HepG2 (cell line): ENCODE measurements around the gene SAMM50. TPM values are rescaled to one million over a fixed set of nuclear protein-coding genes. Genes with fewer than 3 reads are reported as not detected.

Experiments
- BORCS8-MEF2B ChIP-seq: sonication (generic); formaldehyde crosslinking; IDR thresholded peaks from 2 replicates; pipeline ENCODE4 v1.8.0; 2022; ENCODE audit warnings: mild to moderate bottlenecking, missing genetic modification reagents
- CCAR2 ChIP-seq: fragments of 200-400 bp; formaldehyde crosslinking; optimal IDR thresholded peaks from 2 replicates; pipeline ENCODE3; 2018; ENCODE audit warnings: low read depth, mild to moderate bottlenecking, low read length, moderate library complexity
- FOSL2 ChIP-seq: sonication (generic); formaldehyde crosslinking; IDR thresholded peaks from 2 replicates; pipeline ENCODE4 v1.4.0; 2020; ENCODE audit warnings: missing genetic modification reagents
- GZF1 ChIP-seq: sonication (generic); formaldehyde crosslinking; IDR thresholded peaks from 2 replicates; pipeline ENCODE4 v1.5.1; 2020; ENCODE audit warnings: mild to moderate bottlenecking, missing genetic modification reagents
- HCFC1 ChIP-seq: fragments of 150-350 bp; IDR thresholded peaks from 2 replicates; pipeline ENCODE4 v1.6.1; 2014; ENCODE audit warnings: low read depth, low read length
- HIVEP1 ChIP-seq: sonication (generic); formaldehyde crosslinking; IDR thresholded peaks from 2 replicates; pipeline ENCODE4 v1.4.0; 2020; ENCODE audit warnings: mild to moderate bottlenecking, missing genetic modification reagents
- KDM2A ChIP-seq: sonication (generic); formaldehyde crosslinking; IDR thresholded peaks from 2 replicates; pipeline ENCODE4 v1.4.0; 2020; ENCODE audit warnings: low read depth, missing genetic modification reagents, borderline replicate concordance
- MLLT10 ChIP-seq: sonication (generic); formaldehyde crosslinking; IDR thresholded peaks from 2 replicates; pipeline ENCODE4 v1.4.0; 2020; ENCODE audit warnings: missing genetic modification reagents
- PCBP2 ChIP-seq: fragments of 200-400 bp; formaldehyde crosslinking; optimal IDR thresholded peaks from 2 replicates; pipeline ENCODE3; 2018; ENCODE audit warnings: low read length, low read depth; ENCODE audit not compliant: poor library complexity, severe bottlenecking
- SP140L ChIP-seq: sonication (generic); formaldehyde crosslinking; IDR thresholded peaks from 2 replicates; pipeline ENCODE4 v1.4.0; 2020; ENCODE audit warnings: missing genetic modification reagents, borderline replicate concordance
- TOE1 ChIP-seq: sonication (generic); formaldehyde crosslinking; IDR thresholded peaks from 2 replicates; pipeline ENCODE4 v1.4.0; 2020; ENCODE audit warnings: mild to moderate bottlenecking, missing genetic modification reagents
- ZBED4 ChIP-seq: sonication (generic); formaldehyde crosslinking; IDR thresholded peaks from 2 replicates; pipeline ENCODE4 v1.4.0; 2020; ENCODE audit warnings: missing genetic modification reagents, borderline replicate concordance
- ZFP41 ChIP-seq: sonication (generic); formaldehyde crosslinking; IDR thresholded peaks from 2 replicates; pipeline ENCODE4 v1.4.0; 2020; ENCODE audit warnings: mild to moderate bottlenecking, missing genetic modification reagents, borderline replicate concordance
- ZMYM3 ChIP-seq: sonication (generic); formaldehyde crosslinking; IDR thresholded peaks from 2 replicates; pipeline ENCODE4 v1.5.1; 2020; ENCODE audit warnings: mild to moderate bottlenecking, missing genetic modification reagents
- ZNF17 ChIP-seq: sonication (generic); formaldehyde crosslinking; IDR thresholded peaks from 2 replicates; pipeline ENCODE4 v1.5.0; 2020; ENCODE audit warnings: mild to moderate bottlenecking, missing genetic modification reagents
- ZNF18 ChIP-seq: sonication (generic); formaldehyde crosslinking; IDR thresholded peaks from 2 replicates; pipeline ENCODE4 v1.8.0; 2022; ENCODE audit warnings: mild to moderate bottlenecking, missing genetic modification reagents; ENCODE audit not compliant: insufficient replicate concordance
- ZNF180 ChIP-seq: sonication (generic); formaldehyde crosslinking; IDR thresholded peaks from 2 replicates; pipeline ENCODE4 v1.4.0; 2020; ENCODE audit warnings: low read depth, missing genetic modification reagents, borderline replicate concordance
- ZNF224 ChIP-seq: sonication (generic); formaldehyde crosslinking; IDR thresholded peaks from 2 replicates; pipeline ENCODE4 v1.5.0; 2020; ENCODE audit warnings: mild to moderate bottlenecking, missing genetic modification reagents
- ZNF7 ChIP-seq: IDR thresholded peaks from 2 replicates; pipeline ENCODE4 v1.6.1; 2016; ENCODE audit warnings: missing biosample characterization, missing genetic modification reagents
- polyA plus RNA-seq, 8 experiments: library from polyadenylated mRNA; depleted of rRNA in 3 of 8; stranded (reverse) in 7 of 8; unstranded in 1 of 8; fragments of >200 nt; fragmentation: Illumina TruSeq in 4 of 8; extraction: Trizol in 4 of 8; gene quantifications; 2 replicates each; pipeline versions ENCODE4 v1.2.1 to v1.2.3, GENCODE V29; 2011 to 2016; ENCODE audit warnings: low read depth in 4 of 8, missing spikeins in 1 of 8, mixed read lengths in 1 of 8; ENCODE audit not compliant: insufficient read depth in 1 of 8
- total RNA-seq, 5 experiments: library from RNA; depleted of rRNA; stranded (reverse); fragments of >200 nt; fragmentation: Illumina TruSeq; extraction: Trizol; gene quantifications; 2 replicates each; pipeline ENCODE4 v1.2.3, GENCODE V29; 2016; ENCODE audit warnings: low read depth in 1 of 5
- TF ChIP-seq, protein P1 (sequence below): sonication (generic); formaldehyde crosslinking; conservative IDR thresholded peaks from 2 replicates; pipeline ENCODE4 v1.4.0; 2020; ENCODE audit warnings: missing genetic modification reagents
- TF ChIP-seq, protein P2 (sequence below): IDR thresholded peaks from 2 replicates; pipeline ENCODE4 v1.6.1; 2018; ENCODE audit warnings: missing genetic modification reagents

The SAMM50 gene
- total and polyA plus RNA-seq, 2 of the 13 experiments (the other 11 are each of a cell fraction or from before 2014, with no cell fraction given) = 34.7 to 63.4 TPM

DNA sequence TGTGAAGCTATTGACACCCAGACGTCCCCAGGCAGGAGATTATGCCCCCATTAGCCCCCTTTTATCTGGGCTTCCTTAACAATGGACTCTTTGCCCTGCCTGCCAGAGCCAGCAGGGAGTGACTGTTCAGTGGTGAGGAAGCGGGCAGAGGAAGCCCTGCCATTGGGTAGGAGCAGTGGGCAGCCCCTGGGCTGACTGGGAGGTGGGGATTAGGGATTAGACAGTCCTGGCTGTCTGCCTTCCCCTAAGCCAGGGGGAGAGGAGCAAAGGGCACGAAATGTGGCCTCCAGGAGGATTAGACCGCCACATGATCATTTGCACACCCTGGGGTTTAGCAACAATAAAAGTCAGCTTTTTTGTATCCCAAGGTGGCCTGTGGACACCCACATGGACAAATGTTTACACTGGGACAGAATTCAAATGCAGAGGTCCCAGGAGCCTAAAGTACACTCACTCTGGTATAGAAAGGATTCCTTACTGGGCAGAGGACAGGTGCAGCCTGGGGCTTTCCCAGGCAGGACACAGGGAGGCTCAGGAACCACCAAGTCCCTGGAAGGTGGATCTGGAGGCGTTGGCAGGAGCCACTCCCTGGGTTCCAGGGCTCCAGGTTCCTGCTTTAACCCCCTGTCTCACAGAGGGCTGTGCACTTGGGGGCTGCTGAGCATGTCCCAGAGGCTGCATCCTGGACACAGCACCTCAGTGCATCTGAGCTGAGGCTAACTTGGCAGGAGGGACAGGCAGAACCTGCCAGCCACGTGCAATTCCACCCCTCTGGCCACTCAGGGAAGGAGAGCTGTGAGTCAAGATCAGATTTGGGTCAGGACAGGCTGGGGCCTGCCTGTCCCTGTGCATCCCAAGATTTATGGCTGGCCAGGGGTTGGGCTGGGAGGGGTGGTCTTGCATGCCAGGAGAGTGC is 29.6 kb upstream of the SAMM50 start (continued):
- TF ChIP-seq ZFP41 = no peak
- no peak for TF ChIP-seq HCFC1
- no peak for TF ChIP-seq PCBP2
- no peak for TF ChIP-seq TOE1 (CRISPR knock-in tag)
- peak; percentile 45 for TF ChIP-seq FOSL2 (CRISPR knock-in tag)
- TF ChIP-seq, protein P1, sequence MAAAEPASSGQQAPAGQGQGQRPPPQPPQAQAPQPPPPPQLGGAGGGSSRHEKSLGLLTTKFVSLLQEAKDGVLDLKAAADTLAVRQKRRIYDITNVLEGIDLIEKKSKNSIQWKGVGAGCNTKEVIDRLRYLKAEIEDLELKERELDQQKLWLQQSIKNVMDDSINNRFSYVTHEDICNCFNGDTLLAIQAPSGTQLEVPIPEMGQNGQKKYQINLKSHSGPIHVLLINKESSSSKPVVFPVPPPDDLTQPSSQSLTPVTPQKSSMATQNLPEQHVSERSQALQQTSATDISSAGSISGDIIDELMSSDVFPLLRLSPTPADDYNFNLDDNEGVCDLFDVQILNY (CRISPR knock-in tag) = no peak
- TF ChIP-seq ZNF7 (CRISPR knock-in tag) = peak; percentile 8; the same call in 1 of the 2 replicates
- TF ChIP-seq ZNF180 = no peak
- no peak for TF ChIP-seq MLLT10 (CRISPR knock-in tag)
- no peak; the same call in 1 of the 2 replicates for TF ChIP-seq KDM2A (CRISPR knock-in tag)
- no peak for TF ChIP-seq BORCS8-MEF2B (CRISPR knock-in tag)
- no peak for TF ChIP-seq SP140L
- TF ChIP-seq ZBED4 = peak; percentile 21; the same call in 1 of the 2 replicates
- no peak for TF ChIP-seq ZNF18 (CRISPR knock-in tag)
- TF ChIP-seq ZMYM3 (CRISPR knock-in tag) = no peak
- no peak for TF ChIP-seq GZF1 (CRISPR knock-in tag)
- peak; percentile 85; the same call in 1 of the 2 replicates for TF ChIP-seq HIVEP1
- no peak for TF ChIP-seq CCAR2
- no peak for TF ChIP-seq ZNF17
- TF ChIP-seq, protein P2, sequence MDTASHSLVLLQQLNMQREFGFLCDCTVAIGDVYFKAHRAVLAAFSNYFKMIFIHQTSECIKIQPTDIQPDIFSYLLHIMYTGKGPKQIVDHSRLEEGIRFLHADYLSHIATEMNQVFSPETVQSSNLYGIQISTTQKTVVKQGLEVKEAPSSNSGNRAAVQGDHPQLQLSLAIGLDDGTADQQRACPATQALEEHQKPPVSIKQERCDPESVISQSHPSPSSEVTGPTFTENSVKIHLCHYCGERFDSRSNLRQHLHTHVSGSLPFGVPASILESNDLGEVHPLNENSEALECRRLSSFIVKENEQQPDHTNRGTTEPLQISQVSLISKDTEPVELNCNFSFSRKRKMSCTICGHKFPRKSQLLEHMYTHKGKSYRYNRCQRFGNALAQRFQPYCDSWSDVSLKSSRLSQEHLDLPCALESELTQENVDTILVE (CRISPR knock-in tag) = peak; percentile 48; the same call in 1 of the 2 replicates
- TF ChIP-seq ZNF224 = no peak
